Panc1 (cell line): ENCODE results near the gene SPPL2C. TPM values are rescaled to one million over a fixed set of nuclear protein-coding genes. Genes with fewer than 3 reads are reported as not detected.

Experiments
- ATAC-seq: fragments of 200-7000 bp; cut with Tn5 transposase; 2 replicates; pipeline ENCODE4 v1.9.1; 2020; ENCODE audit warnings: mild to moderate bottlenecking, moderate library complexity
- BruUV-seq: library from RNA; stranded (reverse); fragments of 400-500 nt; replicated peaks from 2 replicates; lab custom pipeline; 2021; lab: Mats Ljungman, UMichigan
- CTCF ChIA-PET: fragments of 300-600 bp; sonication (Branson Sonifier 250); formaldehyde crosslinking; loops from one replicate; lab custom pipeline; 2022; ENCODE audit warnings: antibody characterized with exemption; lab: Charles Lee
- POLR2A ChIA-PET: fragments of 300-600 bp; sonication (Branson Sonifier 250); formaldehyde crosslinking; loops from one replicate; lab custom pipeline; 2022; ENCODE audit warnings: antibody characterized with exemption; lab: Charles Lee
- DNase-seq: peaks from one replicate; pipeline ENCODE4 v3.0.0-alpha.2; 2010; ENCODE audit warnings: low read depth, low spot score
- H3K27ac ChIP-seq: 2 replicates; pipeline ENCODE4 v1.5.1; 2011; ENCODE audit warnings: mild to moderate bottlenecking, low read length, inconsistent platforms
- H3K27me3 ChIP-seq: fragments of 200-500 bp; sonication (Bioruptor generic); 2 replicates; pipeline ENCODE4 v1.6.0; 2014; ENCODE audit warnings: low read length, inconsistent platforms; ENCODE audit not compliant: control insufficient read depth, insufficient read depth
- H3K36me3 ChIP-seq: fragments of 200-500 bp; sonication (Bioruptor generic); 2 replicates; pipeline ENCODE4 v1.5.1; 2014; ENCODE audit warnings: inconsistent platforms, mild to moderate bottlenecking, low read length, moderate library complexity; ENCODE audit not compliant: control insufficient read depth, insufficient read depth
- H3K4me1 ChIP-seq: 2 replicates; pipeline ENCODE4 v1.5.1; 2011; ENCODE audit warnings: inconsistent platforms, mild to moderate bottlenecking, low read length, moderate library complexity; ENCODE audit not compliant: control insufficient read depth, insufficient read depth
- H3K4me3 ChIP-seq, 2 experiments: 2 replicates each; pipeline ENCODE4 v1.5.1; 2011 to 2012; ENCODE audit warnings: low read depth in 2 of 2, low read length in 2 of 2, mild to moderate bottlenecking in 2 of 2, inconsistent platforms in 1 of 2, moderate library complexity in 1 of 2
- H3K9me3 ChIP-seq: fragments of 200-500 bp; sonication (Bioruptor generic); 2 replicates; pipeline ENCODE4 v1.5.1; 2014; ENCODE audit warnings: low read depth, mild to moderate bottlenecking, inconsistent platforms, low read length, moderate library complexity; ENCODE audit not compliant: control insufficient read depth, insufficient read depth
- CTCF ChIP-seq: fragments of 450-650 bp; IDR thresholded peaks from 2 replicates; pipeline ENCODE4 v1.5.1; 2017; ENCODE audit warnings: mild to moderate bottlenecking
- POLR2AphosphoS5 ChIP-seq: IDR thresholded peaks from 2 replicates; pipeline ENCODE4 v1.6.1; 2012; ENCODE audit warnings: mild to moderate bottlenecking, low read depth, low read length, moderate library complexity
- SIN3A ChIP-seq: IDR thresholded peaks from 2 replicates; pipeline ENCODE4 v1.6.1; 2012; ENCODE audit warnings: low read depth, mild to moderate bottlenecking, low read length, moderate library complexity, borderline replicate concordance; ENCODE audit not compliant: insufficient read depth
- TCF7L2 ChIP-seq: IDR thresholded peaks from 2 replicates; pipeline ENCODE4 v1.6.1; 2011; ENCODE audit warnings: mild to moderate bottlenecking, low read depth, low read length, inconsistent platforms
- in situ Hi-C: cut with HindIII; loops from 2 replicates; pipeline ENCODE4 v1.10.0; 2016; ENCODE audit warnings: low sequenced_read_pairs, low pct_unique_long_range_greater_than_20kb
- intact Hi-C: fragments of 100-400 bp; cut with micrococcal nuclease; formaldehyde crosslinking; loops from one replicate; pipeline ENCODE4 v1.10.0; 2022; ENCODE audit not compliant: unreplicated experiment
- total RNA-seq: library from RNA; stranded (reverse); gene quantifications from one replicate; pipeline ENCODE4 v1.2.1, GENCODE V29; 2021; ENCODE audit not compliant: unreplicated experiment
- TF ChIP-seq, protein P1 (sequence below), 2 experiments: IDR thresholded peaks; 2 replicates each; pipeline ENCODE4 v1.6.1; 2011 to 2012; ENCODE audit warnings: low read depth in 2 of 2, control low read depth in 1 of 2, low read length in 1 of 2, mild to moderate bottlenecking in 1 of 2, moderate library complexity in 1 of 2; ENCODE audit not compliant: insufficient read depth in 1 of 2

Gene SPPL2C
- total RNA-seq, 1 experiment from 2014 or later = not detected

GRCh38 chr17:45825792-45826191 is 18.9 kb upstream of the SPPL2C start:
- TF ChIP-seq POLR2AphosphoS5 (no peak), TCF7L2 (no peak), SIN3A (no peak), CTCF (no peak)
- TF ChIP-seq, protein P1, sequence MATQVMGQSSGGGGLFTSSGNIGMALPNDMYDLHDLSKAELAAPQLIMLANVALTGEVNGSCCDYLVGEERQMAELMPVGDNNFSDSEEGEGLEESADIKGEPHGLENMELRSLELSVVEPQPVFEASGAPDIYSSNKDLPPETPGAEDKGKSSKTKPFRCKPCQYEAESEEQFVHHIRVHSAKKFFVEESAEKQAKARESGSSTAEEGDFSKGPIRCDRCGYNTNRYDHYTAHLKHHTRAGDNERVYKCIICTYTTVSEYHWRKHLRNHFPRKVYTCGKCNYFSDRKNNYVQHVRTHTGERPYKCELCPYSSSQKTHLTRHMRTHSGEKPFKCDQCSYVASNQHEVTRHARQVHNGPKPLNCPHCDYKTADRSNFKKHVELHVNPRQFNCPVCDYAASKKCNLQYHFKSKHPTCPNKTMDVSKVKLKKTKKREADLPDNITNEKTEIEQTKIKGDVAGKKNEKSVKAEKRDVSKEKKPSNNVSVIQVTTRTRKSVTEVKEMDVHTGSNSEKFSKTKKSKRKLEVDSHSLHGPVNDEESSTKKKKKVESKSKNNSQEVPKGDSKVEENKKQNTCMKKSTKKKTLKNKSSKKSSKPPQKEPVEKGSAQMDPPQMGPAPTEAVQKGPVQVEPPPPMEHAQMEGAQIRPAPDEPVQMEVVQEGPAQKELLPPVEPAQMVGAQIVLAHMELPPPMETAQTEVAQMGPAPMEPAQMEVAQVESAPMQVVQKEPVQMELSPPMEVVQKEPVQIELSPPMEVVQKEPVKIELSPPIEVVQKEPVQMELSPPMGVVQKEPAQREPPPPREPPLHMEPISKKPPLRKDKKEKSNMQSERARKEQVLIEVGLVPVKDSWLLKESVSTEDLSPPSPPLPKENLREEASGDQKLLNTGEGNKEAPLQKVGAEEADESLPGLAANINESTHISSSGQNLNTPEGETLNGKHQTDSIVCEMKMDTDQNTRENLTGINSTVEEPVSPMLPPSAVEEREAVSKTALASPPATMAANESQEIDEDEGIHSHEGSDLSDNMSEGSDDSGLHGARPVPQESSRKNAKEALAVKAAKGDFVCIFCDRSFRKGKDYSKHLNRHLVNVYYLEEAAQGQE (IDR thresholded peaks at IDR 0.05; ENCODE audit: insufficient read depth in 1 of 2, low read depth in 2 of 2, low read length in 1 of 2) = no peak
- H3K4me3 ChIP-seq = no peak overlapping the region
- no peaks in the 10 kb centered on the region for H3K9me3 ChIP-seq
- ChIA-PET CTCF (interaction anchor here (1.2 kb wide), 1 partner anchor 104 kb away, joined by 3 read pairs; no protein-coding TSS in a partner anchor), POLR2A (no interaction called here)
- intact Hi-C loops (no loop called here), in situ Hi-C loops (no loop called here)
- BruUV-seq = no TSS peak
- DNase-seq (no peak), ATAC-seq (no peak)
- H3K27me3 ChIP-seq = no peaks in the 10 kb centered on the region
- H3K4me1 ChIP-seq = no peaks in the 10 kb centered on the region
- no peak overlapping the region for H3K27ac ChIP-seq
- H3K36me3 ChIP-seq = no peaks in the 10 kb centered on the region

DNA sequence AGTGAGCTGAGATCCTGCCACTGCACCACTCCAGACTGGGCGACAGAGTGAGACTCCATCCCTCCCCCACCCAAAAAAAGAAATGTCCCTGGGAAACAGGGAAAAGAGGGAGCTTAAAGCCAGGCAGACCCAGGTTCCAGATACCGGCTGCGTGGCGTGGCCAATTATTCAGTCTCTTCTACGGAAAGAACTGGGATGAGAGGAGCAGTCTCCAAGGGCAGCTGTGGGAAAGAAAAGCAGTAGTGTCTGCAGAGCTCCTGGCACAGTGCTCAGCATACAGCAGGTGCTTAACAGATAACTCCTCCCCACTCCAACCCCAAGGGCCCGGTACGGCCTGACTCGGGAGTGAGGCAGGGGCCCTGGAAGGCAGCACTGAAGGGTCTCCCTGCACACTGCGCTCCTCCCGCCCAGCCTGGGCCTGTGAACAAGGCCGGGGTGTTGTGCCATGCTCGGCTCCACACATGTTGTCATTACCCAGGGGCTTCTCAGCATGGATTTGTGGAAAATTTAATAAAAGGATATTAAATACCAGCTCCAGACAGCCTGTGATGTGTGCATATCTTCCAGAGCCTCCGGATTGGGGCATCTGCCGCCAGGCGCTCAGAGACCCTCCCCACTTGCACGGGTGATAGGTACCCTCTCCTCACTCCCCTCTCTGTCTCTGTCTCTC is 17.6 kb upstream of the SPPL2C start:
- TF ChIP-seq POLR2AphosphoS5 = no peak
- no peak for TF ChIP-seq TCF7L2
- TF ChIP-seq SIN3A = no peak
- no peak for TF ChIP-seq CTCF
- TF ChIP-seq, protein P1 (IDR thresholded peaks at IDR 0.05; ENCODE audit: insufficient read depth in 1 of 2, low read depth in 2 of 2, low read length in 1 of 2) = no peak
- BruUV-seq = no TSS peak
- Histone ChIP-seq H3K9me3 (no peaks in the 10 kb centered on the region), H3K4me3 (no peak overlapping the region), H3K36me3 (no peaks in the 10 kb centered on the region), H3K4me1 (no peaks in the 10 kb centered on the region), H3K27ac (no peak overlapping the region), H3K27me3 (no peaks in the 10 kb centered on the region)
- intact Hi-C loops = no loop called here
- CTCF ChIA-PET = interaction anchor here (1.2 kb wide), 1 partner anchor 105 kb away, joined by 3 read pairs; no protein-coding TSS in a partner anchor
- in situ Hi-C loops = no loop called here
- POLR2A ChIA-PET = no interaction called here
- no peak for DNase-seq
- ATAC-seq = no peak
